ENCODE measurements around the gene CDYL. TPM values are rescaled to one million over a fixed set of nuclear protein-coding genes. Genes with fewer than 3 reads are reported as not detected.
A peak's percentile ranks its signal among the peaks of the same experiment; 100 is the strongest.

CDYL gene
- total RNA-seq, 2 donors from 2014 or later: 6.6 to 8.0 TPM

- no peak for TF ChIP-seq POLR2A (IDR thresholded peaks at IDR 0.05)
- TF ChIP-seq, protein P1, sequence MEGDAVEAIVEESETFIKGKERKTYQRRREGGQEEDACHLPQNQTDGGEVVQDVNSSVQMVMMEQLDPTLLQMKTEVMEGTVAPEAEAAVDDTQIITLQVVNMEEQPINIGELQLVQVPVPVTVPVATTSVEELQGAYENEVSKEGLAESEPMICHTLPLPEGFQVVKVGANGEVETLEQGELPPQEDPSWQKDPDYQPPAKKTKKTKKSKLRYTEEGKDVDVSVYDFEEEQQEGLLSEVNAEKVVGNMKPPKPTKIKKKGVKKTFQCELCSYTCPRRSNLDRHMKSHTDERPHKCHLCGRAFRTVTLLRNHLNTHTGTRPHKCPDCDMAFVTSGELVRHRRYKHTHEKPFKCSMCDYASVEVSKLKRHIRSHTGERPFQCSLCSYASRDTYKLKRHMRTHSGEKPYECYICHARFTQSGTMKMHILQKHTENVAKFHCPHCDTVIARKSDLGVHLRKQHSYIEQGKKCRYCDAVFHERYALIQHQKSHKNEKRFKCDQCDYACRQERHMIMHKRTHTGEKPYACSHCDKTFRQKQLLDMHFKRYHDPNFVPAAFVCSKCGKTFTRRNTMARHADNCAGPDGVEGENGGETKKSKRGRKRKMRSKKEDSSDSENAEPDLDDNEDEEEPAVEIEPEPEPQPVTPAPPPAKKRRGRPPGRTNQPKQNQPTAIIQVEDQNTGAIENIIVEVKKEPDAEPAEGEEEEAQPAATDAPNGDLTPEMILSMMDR (IDR thresholded peaks at IDR 0.05): no peak
- 91 to 92% methylated on average over 6 of the region's 6 CpGs for WGBS, 2 donors
- DNase-seq (no peak), ATAC-seq (no peak)
- H3K36me3 ChIP-seq (replicated peaks in 1 of 2; ENCODE audit: insufficient read depth in 1 of 2, low read depth in 2 of 2): no peaks in the 10 kb centered on the region
- peaks cover 7% of the 10 kb centered on the region for H3K4me1 ChIP-seq
- intact Hi-C loops (cut with DNase I): no loop called here
- H3K27ac ChIP-seq: no peak overlapping the region
- no peaks in the 10 kb centered on the region for H3K9me3 ChIP-seq
- H3K27me3 ChIP-seq: no peaks in the 10 kb centered on the region
- no peak overlapping the region for H3K4me3 ChIP-seq
These were observed 27.9 kb downstream of the CDYL start for GRCh38 chr6:4804095-4804494.

DNA sequence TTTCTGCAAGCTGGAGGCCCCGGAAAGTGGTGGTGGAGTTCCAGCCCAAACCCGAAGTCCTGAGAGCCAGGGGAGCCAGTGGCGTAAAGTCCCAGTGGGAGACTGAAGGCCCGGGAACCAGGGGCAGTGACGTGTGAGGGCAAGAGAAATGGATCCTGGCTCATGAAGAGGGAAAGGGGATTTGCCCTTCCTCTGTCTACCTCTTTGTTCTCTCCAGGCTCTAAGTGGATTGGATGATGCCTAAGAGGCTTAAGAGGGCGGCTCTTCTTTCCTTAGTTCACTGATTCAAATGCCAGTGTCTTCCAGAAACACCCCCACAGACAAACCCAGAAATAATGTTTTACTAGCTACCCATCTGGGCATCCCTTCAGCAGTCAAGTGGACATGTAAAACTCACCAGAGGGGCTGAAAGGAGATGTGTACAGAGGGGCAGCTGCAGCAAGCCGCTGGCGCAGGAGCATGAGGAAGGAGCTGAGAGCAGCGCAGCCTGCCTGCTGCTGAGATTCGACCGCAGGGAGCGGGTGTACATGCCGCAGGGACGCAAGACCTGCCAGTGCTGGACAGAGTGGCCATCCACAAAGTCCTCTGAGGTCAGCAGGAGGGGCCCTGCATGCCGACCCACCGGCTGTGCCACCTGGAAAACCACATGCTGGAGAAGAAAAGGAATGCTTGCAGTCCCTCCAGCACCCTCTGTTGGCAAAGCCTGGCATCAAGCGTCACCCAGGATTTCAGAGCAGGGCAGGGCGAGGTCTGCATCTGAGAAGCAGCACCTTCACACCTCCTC lies 29.5 kb downstream of the CDYL start:
- TF ChIP-seq POLR2A (IDR thresholded peaks at IDR 0.05): no peak
- TF ChIP-seq, protein P1 (IDR thresholded peaks at IDR 0.05): peak; percentile 35 to 59 (median 47)
- DNase-seq (peak; percentile 54 to 68 (median 58)), ATAC-seq (peak; percentile 56)
- no peaks in the 10 kb centered on the region for H3K27me3 ChIP-seq
- H3K4me1 ChIP-seq: peaks cover 7% of the 10 kb centered on the region
- intact Hi-C loops (cut with DNase I): no loop called here
- no peak overlapping the region for H3K4me3 ChIP-seq
- H3K27ac ChIP-seq: no peak overlapping the region
- H3K36me3 ChIP-seq (replicated peaks in 1 of 2; ENCODE audit: insufficient read depth in 1 of 2, low read depth in 2 of 2): no peaks in the 10 kb centered on the region
- WGBS, 2 donors: 65 to 85% methylated on average over 8 to 17 of the region's 18 CpGs
- no peaks in the 10 kb centered on the region for H3K9me3 ChIP-seq

GRCh38 chr6:4806337-4806725 lies 30.1 kb downstream of the CDYL start:
- WGBS, 2 donors: 61 to 62% methylated on average over 7 of the region's 7 CpGs
- no peaks in the 10 kb centered on the region for H3K36me3 ChIP-seq (replicated peaks in 1 of 2; ENCODE audit: insufficient read depth in 1 of 2, low read depth in 2 of 2)
- TF ChIP-seq, protein P1 (IDR thresholded peaks at IDR 0.05): no peak
- TF ChIP-seq POLR2A (IDR thresholded peaks at IDR 0.05): no peak
- H3K4me1 ChIP-seq: peaks cover 7% of the 10 kb centered on the region
- intact Hi-C loops (cut with DNase I): no loop called here
- DNase-seq (no peak), ATAC-seq (no peak)
- H3K4me3 ChIP-seq: no peak overlapping the region
- H3K27ac ChIP-seq: no peak overlapping the region
- no peaks in the 10 kb centered on the region for H3K9me3 ChIP-seq
- H3K27me3 ChIP-seq: no peaks in the 10 kb centered on the region

- peaks cover 7% of the 10 kb centered on the region for H3K4me1 ChIP-seq
- H3K27me3 ChIP-seq: no peaks in the 10 kb centered on the region
- ATAC-seq (no peak), DNase-seq (no peak)
- H3K4me3 ChIP-seq: no peak overlapping the region
- no peaks in the 10 kb centered on the region for H3K36me3 ChIP-seq (replicated peaks in 1 of 2; ENCODE audit: insufficient read depth in 1 of 2, low read depth in 2 of 2)
- no peak overlapping the region for H3K27ac ChIP-seq
- TF ChIP-seq POLR2A (IDR thresholded peaks at IDR 0.05): no peak
- TF ChIP-seq, protein P1 (IDR thresholded peaks at IDR 0.05): no peak
- intact Hi-C loops (cut with DNase I): no loop called here
- H3K9me3 ChIP-seq: no peaks in the 10 kb centered on the region
- 80 to 81% methylated on average over 9 of the region's 9 CpGs for WGBS, 2 donors
These were observed 30.6 kb downstream of the CDYL start for GRCh38 chr6:4806791-4807190.

GRCh38 chr6:4808396-4808795 lies 32.2 kb downstream of the CDYL start:
- Histone ChIP-seq H3K4me3 (no peak overlapping the region), H3K27ac (no peak overlapping the region), H3K36me3 (replicated peaks in 1 of 2; ENCODE audit: insufficient read depth in 1 of 2, low read depth in 2 of 2) (no peaks in the 10 kb centered on the region), H3K9me3 (no peaks in the 10 kb centered on the region), H3K4me1 (peaks cover 1% of the 10 kb centered on the region), H3K27me3 (no peaks in the 10 kb centered on the region)
- no peak for DNase-seq
- 96 to 98% methylated on average over 6 of the region's 6 CpGs for WGBS, 2 donors
- TF ChIP-seq POLR2A (IDR thresholded peaks at IDR 0.05): no peak
- TF ChIP-seq, protein P1 (IDR thresholded peaks at IDR 0.05): no peak
- intact Hi-C loops (cut with DNase I): no loop called here
- no peak for ATAC-seq

Measured in body of pancreas (tissue), 4 donors.